GM12878 (cell line): ENCODE results near the gene ARL17B. TPM values are rescaled to one million over a fixed set of nuclear protein-coding genes. Genes with fewer than 3 reads are reported as not detected.
A peak's percentile ranks its signal among the peaks of the same experiment; 100 is the strongest.
"Not testable (repeated sequence)": the region's sequence is repeated elsewhere in the genome, so short reads cannot be mapped to it uniquely, and the experiment has no call there.

Experiments used
- ATAC-seq: fragments of 200-7000 bp; cut with Tn5 transposase; 3 replicates; pipeline ENCODE4 v1.9.1; 2020; ENCODE audit warnings: mild to moderate bottlenecking, moderate library complexity
- BruUV-seq: library from RNA; stranded (reverse); fragments of 400-500 nt; replicated peaks from 2 replicates; lab custom pipeline; 2021; lab: Mats Ljungman, UMichigan
- CTCF ChIA-PET: fragments of 300-600 bp; sonication (Branson Sonifier 250); formaldehyde crosslinking; extraction: SDS; loops from one replicate; lab custom pipeline; 2021; ENCODE audit warnings: inconsistent platforms; lab: Yijun Ruan, JAX
- POLR2A ChIA-PET: fragments of 350-600 bp; formaldehyde crosslinking; extraction: SDS; loops from one replicate; lab custom pipeline; 2021; ENCODE audit warnings: inconsistent platforms; lab: Charles Lee
- RAD21 ChIA-PET: fragments of 300-600 bp; sonication (Branson Sonifier 250); formaldehyde crosslinking; loops from one replicate; lab custom pipeline; 2023; ENCODE audit warnings: antibody characterized with exemption; ENCODE audit not compliant: unreplicated experiment; lab: Charles Lee
- SMC1A ChIA-PET: fragments of 300-600 bp; sonication (Branson Sonifier 250); formaldehyde crosslinking; loops from one replicate; lab custom pipeline; 2023; ENCODE audit not compliant: unreplicated experiment, uncharacterized antibody; lab: Charles Lee
- DNase-seq: peaks from one replicate; pipeline ENCODE4 v3.0.0-alpha.2; 2011; ENCODE audit warnings: low read depth, low spot score
- FAIRE-seq: peaks from 3 replicates; lab custom pipeline; 2011; peaks lifted over from hg19 to GRCh38; lab: Jason Lieb, UNC
- H2AFZ ChIP-seq: 2 replicates; pipeline ENCODE4 v1.6.0; 2011; ENCODE audit warnings: low read depth, low read length, control low read depth; ENCODE audit not compliant: control insufficient read depth
- H3K27ac ChIP-seq: 2 replicates; pipeline ENCODE4 v1.5.1; 2011; ENCODE audit warnings: control low read depth; ENCODE audit not compliant: control insufficient read depth, insufficient read depth
- H3K27me3 ChIP-seq, 2 experiments: replicated peaks in 1 of 2; 2 replicates each; pipeline versions ENCODE4 v1.6.0 to v1.6.1; 2011; ENCODE audit warnings: low read length in 1 of 2; ENCODE audit not compliant: control insufficient read depth in 2 of 2, insufficient read depth in 2 of 2
- H3K36me3 ChIP-seq, 2 experiments: 2 replicates each; pipeline ENCODE4 v1.5.1; 2011; ENCODE audit warnings: low read length in 1 of 2; ENCODE audit not compliant: control insufficient read depth in 2 of 2, insufficient read depth in 2 of 2
- H3K4me1 ChIP-seq: 2 replicates; pipeline ENCODE4 v1.6.1; 2011; ENCODE audit warnings: mild to moderate bottlenecking, low read length, moderate library complexity, mixed read lengths; ENCODE audit not compliant: control insufficient read depth, insufficient read depth
- H3K4me2 ChIP-seq: 2 replicates; pipeline ENCODE4 v1.6.0; 2011; ENCODE audit warnings: control low read depth; ENCODE audit not compliant: control insufficient read depth, insufficient read depth
- H3K4me3 ChIP-seq: fragments of 200-600 bp; sonication (generic); 2 replicates; pipeline ENCODE4 v1.5.1; 2016
- H3K79me2 ChIP-seq: 2 replicates; pipeline ENCODE4 v1.6.0; 2011; ENCODE audit warnings: low read length; ENCODE audit not compliant: control insufficient read depth, insufficient read depth
- H3K9ac ChIP-seq: 2 replicates; pipeline ENCODE4 v1.8.0; 2011; ENCODE audit warnings: low read length, control low read depth, mixed read lengths; ENCODE audit not compliant: control insufficient read depth, insufficient read depth
- H3K9me3 ChIP-seq: replicated peaks from 3 replicates; pipeline ENCODE4 v1.5.1; 2011; ENCODE audit warnings: mild to moderate bottlenecking, low read length; ENCODE audit not compliant: control insufficient read depth, insufficient read depth
- H4K20me1 ChIP-seq: 2 replicates; pipeline ENCODE4 v1.6.0; 2011; ENCODE audit not compliant: control insufficient read depth, insufficient read depth
- YY1 ChIP-seq: IDR thresholded peaks from 2 replicates; pipeline ENCODE4 v1.6.1; 2011; ENCODE audit warnings: low read depth, mild to moderate bottlenecking, low read length
- WGBS: methylation state at CpG from one replicate; pipeline ENCODE4 v1.1.6; 2016; ENCODE audit warnings: low lambda C conversion rate; ENCODE audit not compliant: insufficient replicate concordance, insufficient coverage; ENCODE audit errors: missing lambda C conversion rate; 5-methylcytosine and 5-hydroxymethylcytosine counted together
- in situ Hi-C: fragments of 300-500 bp; cut with MboI; formaldehyde crosslinking; loops from 9 replicates; pipeline ENCODE4 v1.14.3; 2018; ENCODE audit warnings: mixed read lengths
- intact Hi-C: fragments of 100-400 bp; cut with micrococcal nuclease; formaldehyde crosslinking; loops from one replicate; pipeline ENCODE4 v1.14.2; 2022; ENCODE audit not compliant: unreplicated experiment
- polyA plus RNA-seq, 11 experiments: library from polyadenylated mRNA; depleted of rRNA in 4 of 11; unstranded in 6 of 11; stranded (reverse) in 5 of 11; fragments of >200 nt; fragmentation: Nextera tagmentation in 4 of 11; fragmentation: Illumina TruSeq in 1 of 11; extraction: Ambion mirVana in 4 of 11; extraction: Trizol in 1 of 11; gene quantifications; 1 replicate in 1 of 11; 2 replicates in 10 of 11; pipeline versions ENCODE4 v1.2.1 to v1.2.3, GENCODE V29; 2011 to 2016; ENCODE audit warnings: inconsistent platforms in 2 of 11, missing spikeins in 2 of 11, low read depth in 1 of 11
- total RNA-seq, 4 experiments: library from RNA; depleted of rRNA in 3 of 4; stranded (reverse); fragments of >200 nt in 3 of 4; fragmentation: Illumina TruSeq in 1 of 4; extraction: Trizol in 1 of 4; gene quantifications; 2 replicates each; pipeline versions ENCODE4 v1.2.1 to v1.2.3, GENCODE V29; 2013 to 2021

Gene ARL17B
- total and polyA plus RNA-seq, 10 of the 15 experiments (the other 5 are each of a cell fraction or from before 2014, with no cell fraction given): 6.0 to 25.1 (median 14.2) TPM

- H4K20me1 ChIP-seq, H3K9me3 ChIP-seq, BruUV-seq, H3K4me3 ChIP-seq, H3K36me3 ChIP-seq, H3K27me3 ChIP-seq, DNase-seq, intact Hi-C loops, H3K79me2 ChIP-seq, H3K9ac ChIP-seq, H3K4me2 ChIP-seq: not testable (repeated sequence)
- in situ Hi-C loops: loop anchor here (10.0 to 25.0 kb wide), 2 partner anchors 575 to 673 kb away; no protein-coding TSS in a partner anchor
- ChIA-PET CTCF (interaction anchor here (1.6 kb wide), 1 partner anchor 27 kb away, joined by 5 read pairs; no protein-coding TSS in a partner anchor), RAD21 (interaction anchor here (0.7 kb wide), 1 partner anchor 674 kb away, joined by 3 read pairs; no protein-coding TSS in a partner anchor)
- peak overlapping the region; percentile 45 for H2AFZ ChIP-seq
- 8% methylated on average over 50 of the region's 62 CpGs for WGBS
- ATAC-seq: peak; percentile 74
- peak; percentile 66 for FAIRE-seq
- 0 out of 2 replicates have a peak, but pooled peaks have one; percentile 20 for TF ChIP-seq YY1
- TF ChIP-seq, all 136 proteins: peak for 1; not testable (repeated sequence) for 135
- not testable (repeated sequence) for H3K27ac ChIP-seq, H3K4me1 ChIP-seq
- POLR2A ChIA-PET: interaction anchor here (0.6 to 0.7 kb wide), 2 partner anchors 16 to 58 kb away, joined by 3 to 6 read pairs; no protein-coding TSS in a partner anchor
- SMC1A ChIA-PET: interaction anchor here (0.6 to 2.2 kb wide), 2 partner anchors 8 to 12 kb away, joined by 3 to 6 read pairs; no protein-coding TSS in a partner anchor
Measured at GRCh38 chr17:46259845-46260661, 101.5 kb downstream of the ARL17B start.

GRCh38 chr17:46256369-46256768 lies 105.2 kb downstream of the ARL17B start:
- in situ Hi-C loops: loop anchor here (10.0 to 25.0 kb wide), 2 partner anchors 578 to 669 kb away; no protein-coding TSS in a partner anchor
- POLR2A ChIA-PET, ATAC-seq: not testable (repeated sequence)

GRCh38 chr17:46254215-46254614 lies 107.4 kb downstream of the ARL17B start:
- SMC1A ChIA-PET: interaction anchor here (0.8 to 1.6 kb wide), 2 partner anchors 33 to 54 kb away, joined by 3 read pairs; no protein-coding TSS in a partner anchor
- in situ Hi-C loops: loop anchor here (10.0 to 25.0 kb wide), 2 partner anchors 581 to 667 kb away; no protein-coding TSS in a partner anchor

More at GRCh38 chr17:46256369-46256768, 105.2 kb downstream of the ARL17B start:
- H4K20me1 ChIP-seq, H3K27me3 ChIP-seq, H2AFZ ChIP-seq, H3K9me3 ChIP-seq, H3K4me1 ChIP-seq, H3K4me3 ChIP-seq, H3K79me2 ChIP-seq, H3K36me3 ChIP-seq, H3K27ac ChIP-seq, intact Hi-C loops, H3K4me2 ChIP-seq, FAIRE-seq, DNase-seq, H3K9ac ChIP-seq, BruUV-seq: not testable (repeated sequence)
- RAD21 ChIA-PET: interaction anchor here (1.1 kb wide), 1 partner anchor 12 kb away, joined by 3 read pairs; no protein-coding TSS in a partner anchor
- CTCF ChIA-PET: interaction anchor here (1.6 to 2.4 kb wide), 2 partner anchors 10 to 30 kb away, joined by 3 to 9 read pairs; no protein-coding TSS in a partner anchor
- WGBS: 0% methylated on average over 1 of the region's 1 CpG
- SMC1A ChIA-PET: interaction anchor here (0.9 kb wide), 1 partner anchor 70 kb away, joined by 3 read pairs; no protein-coding TSS in a partner anchor

More at GRCh38 chr17:46254215-46254614, 107.4 kb downstream of the ARL17B start:
- H3K27me3 ChIP-seq, intact Hi-C loops, POLR2A ChIA-PET, RAD21 ChIA-PET, BruUV-seq, H3K4me3 ChIP-seq, H3K9me3 ChIP-seq, H2AFZ ChIP-seq, H4K20me1 ChIP-seq, H3K79me2 ChIP-seq, H3K4me1 ChIP-seq, FAIRE-seq, H3K36me3 ChIP-seq, ATAC-seq, H3K27ac ChIP-seq, DNase-seq, H3K4me2 ChIP-seq, H3K9ac ChIP-seq: not testable (repeated sequence)
- CTCF ChIA-PET: interaction anchor here (0.6 to 1.3 kb wide), 5 partner anchors 10 to 253 kb away, joined by 3 to 5 read pairs (median 3); no protein-coding TSS in a partner anchor
- WGBS: 72% methylated on average over 5 of the region's 6 CpGs
